Brain pericyte (primary cell): ENCODE results near the gene CYP26A1.

Experiments
- DNase-seq: peaks from one replicate; pipeline ENCODE4 v3.0.0-alpha.2; 2012; ENCODE audit warnings: low read depth, low spot score

The CYP26A1 gene

GRCh38 chr10:93064874-93065660, 8.6 kb upstream of the CYP26A1 start:
- DNase-seq: no peak

- no peak for DNase-seq
These were observed 7.8 kb upstream of the CYP26A1 start for GRCh38 chr10:93065675-93066543.

GRCh38 chr10:93066544-93066913, 7.2 kb upstream of the CYP26A1 start:
- DNase-seq: no peak

DNA sequence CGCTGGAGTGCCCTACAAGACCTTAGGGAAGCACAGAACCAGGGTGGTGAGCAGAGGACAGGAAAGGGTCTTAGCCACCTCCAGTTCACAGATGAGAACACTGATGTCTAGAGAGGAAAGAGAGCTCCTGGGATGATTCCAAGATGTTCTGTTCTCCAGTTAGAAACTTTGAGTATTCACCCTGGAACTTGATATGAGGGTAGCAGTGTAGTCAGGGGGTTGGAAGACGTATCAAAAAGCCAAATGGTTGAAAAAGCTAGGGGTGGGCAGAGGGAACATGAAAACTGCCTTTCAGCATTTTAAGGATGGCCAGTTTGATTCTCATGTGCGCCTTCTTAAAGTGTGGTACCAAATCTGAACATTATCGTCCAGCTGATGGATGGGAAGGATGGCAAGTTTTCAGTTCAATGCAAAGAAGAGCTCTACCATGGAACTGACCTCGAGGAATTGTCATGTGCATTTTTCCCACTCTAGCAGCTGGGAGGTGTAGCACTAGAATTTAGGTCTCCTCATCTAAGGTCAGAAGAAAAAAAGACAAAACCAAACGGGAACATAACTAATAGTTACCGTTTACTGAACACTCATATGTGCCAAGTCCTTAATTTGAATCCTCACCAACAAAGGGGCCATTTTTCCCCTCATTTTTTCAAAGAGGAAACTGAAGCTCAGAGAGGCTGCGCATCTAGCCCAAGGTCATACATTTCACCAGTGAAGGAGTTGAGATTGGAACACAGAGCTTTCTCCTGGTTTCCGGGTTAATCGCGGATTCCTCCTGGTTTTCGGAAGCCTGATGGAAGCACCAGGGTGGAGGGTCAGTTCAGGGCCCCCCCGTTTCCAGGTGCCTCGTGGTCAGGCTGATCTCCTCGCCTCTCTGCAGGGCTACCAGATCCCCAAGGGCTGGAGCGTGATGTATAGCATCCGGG, 6.0 kb upstream of the CYP26A1 start:
- no peak for DNase-seq

- no peak for DNase-seq
These were observed 5.1 kb upstream of the CYP26A1 start for GRCh38 chr10:93068411-93069244.

- no peak for DNase-seq
These were observed 4.5 kb upstream of the CYP26A1 start for GRCh38 chr10:93069245-93069561.

- DNase-seq: no peak
These were observed 3.1 kb upstream of the CYP26A1 start for GRCh38 chr10:93070378-93071176.

GRCh38 chr10:93071177-93071472, 2.6 kb upstream of the CYP26A1 start:
- no peak for DNase-seq

- no peak for DNase-seq
These were observed 1.9 kb upstream of the CYP26A1 start for GRCh38 chr10:93071674-93072224.

GRCh38 chr10:93072225-93072712, 1.4 kb upstream of the CYP26A1 start:
- DNase-seq: no peak

- no peak for DNase-seq
These were observed 767 bp upstream of the CYP26A1 start for GRCh38 chr10:93072713-93073538.

GRCh38 chr10:93074147-93074596, 479 bp downstream of the CYP26A1 start:
- DNase-seq: no peak

DNA sequence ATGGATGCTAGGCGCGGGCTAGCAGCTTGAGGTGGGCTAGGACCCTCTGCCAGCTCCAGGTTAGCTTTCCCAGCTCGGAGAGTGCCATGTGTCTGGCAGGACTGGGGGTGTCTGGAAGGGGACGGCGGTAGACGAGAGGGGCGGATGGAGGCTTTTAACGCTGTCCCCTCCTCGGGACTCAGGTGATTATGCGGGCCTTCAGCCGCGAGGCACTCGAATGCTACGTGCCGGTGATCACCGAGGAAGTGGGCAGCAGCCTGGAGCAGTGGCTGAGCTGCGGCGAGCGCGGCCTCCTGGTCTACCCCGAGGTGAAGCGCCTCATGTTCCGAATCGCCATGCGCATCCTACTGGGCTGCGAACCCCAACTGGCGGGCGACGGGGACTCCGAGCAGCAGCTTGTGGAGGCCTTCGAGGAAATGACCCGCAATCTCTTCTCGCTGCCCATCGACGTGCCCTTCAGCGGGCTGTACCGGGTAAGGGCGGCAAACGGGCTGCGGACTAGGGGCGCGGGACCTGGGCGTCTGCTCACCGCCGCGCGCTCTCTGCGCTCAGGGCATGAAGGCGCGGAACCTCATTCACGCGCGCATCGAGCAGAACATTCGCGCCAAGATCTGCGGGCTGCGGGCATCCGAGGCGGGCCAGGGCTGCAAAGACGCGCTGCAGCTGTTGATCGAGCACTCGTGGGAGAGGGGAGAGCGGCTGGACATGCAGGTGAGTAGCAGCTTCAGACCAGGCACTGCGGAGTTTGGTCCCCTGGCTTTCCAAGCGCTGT, 1.1 kb downstream of the CYP26A1 start:
- DNase-seq: no peak

GRCh38 chr10:93075369-93076221, 1.9 kb downstream of the CYP26A1 start:
- DNase-seq: no peak

DNA sequence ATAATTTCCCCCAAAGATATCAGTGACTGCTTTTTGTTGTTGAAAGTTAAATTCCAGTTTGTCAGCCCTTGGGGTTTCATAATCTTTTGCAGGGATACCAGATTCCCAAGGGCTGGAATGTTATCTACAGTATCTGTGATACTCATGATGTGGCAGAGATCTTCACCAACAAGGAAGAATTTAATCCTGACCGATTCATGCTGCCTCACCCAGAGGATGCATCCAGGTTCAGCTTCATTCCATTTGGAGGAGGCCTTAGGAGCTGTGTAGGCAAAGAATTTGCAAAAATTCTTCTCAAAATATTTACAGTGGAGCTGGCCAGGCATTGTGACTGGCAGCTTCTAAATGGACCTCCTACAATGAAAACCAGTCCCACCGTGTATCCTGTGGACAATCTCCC, 3.2 kb downstream of the CYP26A1 start:
- no peak for DNase-seq

- DNase-seq: no peak
These were observed 4.2 kb downstream of the CYP26A1 start for GRCh38 chr10:93077860-93078337.
